GM19351 (cell line): ENCODE data around the gene PLD3.

ENCODE experiments used
- ATAC-seq: cut with Tn5 transposase; IDR thresholded peaks from one replicate; pipeline ENCODE4 v1.9.1; 2021; ENCODE audit warnings: mild to moderate bottlenecking, moderate library complexity; ENCODE audit not compliant: unreplicated experiment

PLD3 gene

GRCh38 chr19:40412866-40413265 is 64.4 kb downstream of the PLD3 start:
- no peak for ATAC-seq

- no peak for ATAC-seq
Observed at GRCh38 chr19:40413291-40413845, 64.9 kb downstream of the PLD3 start, which contains the start of gene PRX. Gene PRX, minus strand, starts transcription at chr19:40413378. Its CDS starts 5,446 bp downstream, at chr19:40407932.

- ATAC-seq = no peak
Observed at GRCh38 chr19:40414542-40415535, 66.3 kb downstream of the PLD3 start.

GRCh38 chr19:40415768-40416167 is 67.3 kb downstream of the PLD3 start:
- no peak for ATAC-seq

GRCh38 chr19:40416918-40417642 is 68.6 kb downstream of the PLD3 start:
- ATAC-seq = no peak

- no peak for ATAC-seq
Observed at GRCh38 chr19:40417643-40417981, 69.1 kb downstream of the PLD3 start.

- ATAC-seq = no peak
Observed at GRCh38 chr19:40418040-40418439, 69.5 kb downstream of the PLD3 start.

- ATAC-seq = no peak
Observed at GRCh38 chr19:40419066-40419612, 70.6 kb downstream of the PLD3 start.

GRCh38 chr19:40419780-40420179 is 71.3 kb downstream of the PLD3 start:
- no peak for ATAC-seq

GRCh38 chr19:40420451-40420765 is 71.9 kb downstream of the PLD3 start:
- ATAC-seq = no peak

- ATAC-seq = no peak
Observed at GRCh38 chr19:40420766-40421765, 72.6 kb downstream of the PLD3 start.

- no peak for ATAC-seq
Observed at GRCh38 chr19:40421993-40422747, 73.7 kb downstream of the PLD3 start.

- ATAC-seq = no peak
Observed at GRCh38 chr19:40422748-40423566, 74.5 kb downstream of the PLD3 start.

GRCh38 chr19:40423938-40424337 is 75.4 kb downstream of the PLD3 start:
- no peak for ATAC-seq

- peak; percentile 6 for ATAC-seq
Observed at GRCh38 chr19:40424637-40425449, 76.3 kb downstream of the PLD3 start.

GRCh38 chr19:40425450-40426287 is 77.2 kb downstream of the PLD3 start, which contains the start of gene SERTAD1:
Gene SERTAD1, minus strand, starts transcription at chr19:40425992. Its CDS starts 2,446 bp downstream, at chr19:40423546.
- ATAC-seq = peak; percentile 83
